IMR-90 (cell line): ENCODE data around the gene EPS15. TPM values are rescaled to one million over a fixed set of nuclear protein-coding genes. Genes with fewer than 3 reads are reported as not detected.

Source experiments
- ATAC-seq: fragments of 200-7000 bp; cut with Tn5 transposase; 2 replicates; pipeline ENCODE4 v1.9.1; 2020; ENCODE audit warnings: low read depth, mild to moderate bottlenecking, moderate library complexity
- BruUV-seq: library from RNA; stranded (reverse); fragments of 400-500 nt; replicated peaks from 2 replicates; lab custom pipeline; 2021; lab: Mats Ljungman, UMichigan
- CTCF ChIA-PET: fragments of 300-600 bp; formaldehyde crosslinking; extraction: SDS; loops from one replicate; lab custom pipeline; 2021; ENCODE audit warnings: antibody characterized with exemption; lab: Yijun Ruan, JAX
- POLR2A ChIA-PET: fragments of 300-600 bp; sonication (Branson Sonifier 250); formaldehyde crosslinking; loops from one replicate; lab custom pipeline; 2022; ENCODE audit warnings: antibody characterized with exemption; ENCODE audit not compliant: unreplicated experiment; lab: Charles Lee
- DNase-seq: peaks from one replicate; pipeline ENCODE4 v3.0.0; 2013
- H2AFZ ChIP-seq: replicated peaks from 2 replicates; pipeline ENCODE3; 2013; ENCODE audit warnings: low read length, mild to moderate bottlenecking; ENCODE audit not compliant: poor library complexity
- H2AK5ac ChIP-seq: 2 replicates; pipeline ENCODE4 v1.6.1; 2013; ENCODE audit warnings: low read depth, low read length, inconsistent platforms
- H2AK9ac ChIP-seq: replicated peaks from 2 replicates; pipeline ENCODE3; 2013; ENCODE audit warnings: mild to moderate bottlenecking, low read depth, low read length, moderate library complexity; ENCODE audit not compliant: poor library complexity
- H2BK120ac ChIP-seq: 2 replicates; pipeline ENCODE4 v1.6.1; 2013; ENCODE audit warnings: low read depth, low read length, inconsistent platforms
- H2BK15ac ChIP-seq: 3 replicates; pipeline ENCODE4 v1.6.1; 2013; ENCODE audit warnings: low read depth, low read length, inconsistent platforms
- H2BK20ac ChIP-seq: 2 replicates; pipeline ENCODE4 v1.6.1; 2013; ENCODE audit warnings: low read depth, mild to moderate bottlenecking, inconsistent platforms, low read length, moderate library complexity
- H2BK5ac ChIP-seq: 2 replicates; pipeline ENCODE4 v1.6.1; 2013; ENCODE audit warnings: mild to moderate bottlenecking, low read depth, low read length, inconsistent platforms; ENCODE audit not compliant: poor library complexity, severe bottlenecking
- H3K14ac ChIP-seq: replicated peaks from 2 replicates; pipeline ENCODE4 v1.6.1; 2013; ENCODE audit warnings: low read depth, low read length, inconsistent platforms
- H3K18ac ChIP-seq: 2 replicates; pipeline ENCODE4 v1.6.1; 2013; ENCODE audit warnings: low read depth, low read length, control low read depth
- H3K23ac ChIP-seq: 2 replicates; pipeline ENCODE4 v1.6.1; 2013; ENCODE audit warnings: low read depth, low read length, inconsistent platforms
- H3K27ac ChIP-seq: 2 replicates; pipeline ENCODE4 v1.5.1; 2013; ENCODE audit warnings: mild to moderate bottlenecking, control low read depth, low read length; ENCODE audit not compliant: insufficient read depth
- H3K27me3 ChIP-seq: 2 replicates; pipeline ENCODE4 v1.6.1; 2013; ENCODE audit warnings: low read length; ENCODE audit not compliant: control insufficient read depth, insufficient read depth
- H3K36me3 ChIP-seq: 2 replicates; pipeline ENCODE4 v1.6.1; 2013; ENCODE audit warnings: low read length, mixed read lengths; ENCODE audit not compliant: control insufficient read depth, insufficient read depth
- H3K4ac ChIP-seq: 2 replicates; pipeline ENCODE4 v1.6.1; 2013; ENCODE audit warnings: low read depth, low read length, inconsistent platforms
- H3K4me1 ChIP-seq: 2 replicates; pipeline ENCODE4 v1.6.1; 2013; ENCODE audit warnings: low read length, mixed read lengths; ENCODE audit not compliant: control insufficient read depth, insufficient read depth
- H3K4me2 ChIP-seq: 2 replicates; pipeline ENCODE4 v1.6.1; 2013; ENCODE audit warnings: low read depth, mild to moderate bottlenecking, control low read depth, low read length, moderate library complexity
- H3K4me3 ChIP-seq: 2 replicates; pipeline ENCODE4 v1.5.1; 2013; ENCODE audit warnings: low read depth, mild to moderate bottlenecking, control low read depth, low read length, moderate library complexity; ENCODE audit not compliant: insufficient read depth
- H3K56ac ChIP-seq: 2 replicates; pipeline ENCODE4 v1.6.1; 2013; ENCODE audit warnings: low read length, inconsistent platforms; ENCODE audit not compliant: insufficient read depth; ENCODE audit errors: extremely low read depth
- H3K79me1 ChIP-seq, 2 experiments: 2 replicates each; pipeline ENCODE4 v1.6.1; 2013; ENCODE audit warnings: low read length in 2 of 2, inconsistent platforms in 1 of 2, low read depth in 1 of 2
- H3K9ac ChIP-seq: 2 replicates; pipeline ENCODE4 v1.6.1; 2013; ENCODE audit warnings: low read depth, low read length, control low read depth
- H3K9me1 ChIP-seq: 2 replicates; pipeline ENCODE4 v1.6.1; 2013; ENCODE audit warnings: low read length, inconsistent platforms; ENCODE audit not compliant: insufficient read depth
- H3K9me3 ChIP-seq: 2 replicates; pipeline ENCODE4 v1.6.1; 2013; ENCODE audit warnings: low read length; ENCODE audit not compliant: control insufficient read depth, insufficient read depth
- H4K20me1 ChIP-seq: 2 replicates; pipeline ENCODE4 v1.6.1; 2013; ENCODE audit warnings: low read length, inconsistent platforms; ENCODE audit not compliant: insufficient read depth
- H4K5ac ChIP-seq: 2 replicates; pipeline ENCODE4 v1.6.1; 2013; ENCODE audit warnings: mild to moderate bottlenecking, low read depth, low read length, control low read depth
- H4K8ac ChIP-seq, 2 experiments: 2 replicates each; pipeline ENCODE4 v1.6.1; 2013; ENCODE audit warnings: low read depth in 2 of 2, low read length in 2 of 2, control low read depth in 1 of 2, inconsistent platforms in 1 of 2
- H4K91ac ChIP-seq: 2 replicates; pipeline ENCODE4 v1.6.1; 2013; ENCODE audit warnings: low read depth, low read length, inconsistent platforms; ENCODE audit not compliant: insufficient read depth
- BHLHE40 ChIP-seq: fragments of 150-350 bp; IDR thresholded peaks from 2 replicates; pipeline ENCODE4 v1.6.1; 2016; ENCODE audit warnings: mild to moderate bottlenecking, low read depth, low read length
- CEBPB ChIP-seq: IDR thresholded peaks from 2 replicates; pipeline ENCODE4 v1.6.1; 2012; ENCODE audit warnings: low read depth, low read length, improper control_type of control experiment
- CHD1 ChIP-seq: IDR thresholded peaks from 2 replicates; pipeline ENCODE4 v1.6.1; 2012; ENCODE audit warnings: low read depth, low read length, improper control_type of control experiment
- FOS ChIP-seq: fragments of 150-350 bp; IDR thresholded peaks from 2 replicates; pipeline ENCODE4 v1.6.1; 2016; ENCODE audit warnings: low read depth, low read length
- MAFK ChIP-seq: IDR thresholded peaks from 2 replicates; pipeline ENCODE4 v1.6.1; 2012; ENCODE audit warnings: low read depth, low read length, improper control_type of control experiment
- MAZ ChIP-seq: IDR thresholded peaks from 2 replicates; pipeline ENCODE4 v1.6.1; 2012; ENCODE audit warnings: low read depth, mild to moderate bottlenecking, low read length, improper control_type of control experiment, moderate library complexity, borderline replicate concordance
- MXI1 ChIP-seq: IDR thresholded peaks from 2 replicates; pipeline ENCODE4 v1.6.1; 2012; ENCODE audit warnings: low read depth, mild to moderate bottlenecking, low read length, moderate library complexity, borderline replicate concordance
- NFE2L2 ChIP-seq: fragments of 150-350 bp; IDR thresholded peaks from 2 replicates; pipeline ENCODE4 v1.6.1; 2016; ENCODE audit warnings: low read depth, mild to moderate bottlenecking, low read length
- POLR2A ChIP-seq: IDR thresholded peaks from 2 replicates; pipeline ENCODE4 v1.6.1; 2012; ENCODE audit warnings: mild to moderate bottlenecking, low read depth, low read length
- RAD21 ChIP-seq: IDR thresholded peaks from 2 replicates; pipeline ENCODE4 v1.6.1; 2012; ENCODE audit warnings: low read length, improper control_type of control experiment
- RCOR1 ChIP-seq: IDR thresholded peaks from 2 replicates; pipeline ENCODE4 v1.6.1; 2012; ENCODE audit warnings: mild to moderate bottlenecking, low read length, improper control_type of control experiment; ENCODE audit not compliant: insufficient replicate concordance
- RFX5 ChIP-seq: IDR thresholded peaks from 2 replicates; pipeline ENCODE4 v1.8.0; 2012; ENCODE audit warnings: low read depth, mild to moderate bottlenecking, low read length, moderate library complexity
- SMC3 ChIP-seq: fragments of 150-350 bp; IDR thresholded peaks from 2 replicates; pipeline ENCODE4 v1.6.1; 2016; ENCODE audit warnings: low read depth, mild to moderate bottlenecking, antibody characterized with exemption, low read length, moderate library complexity
- dilution Hi-C: fragments of 300-500 bp; cut with HindIII; formaldehyde crosslinking; loops from one replicate; pipeline ENCODE4 v1.14.3; 2018; ENCODE audit warnings: low sequenced_read_pairs; ENCODE audit not compliant: unreplicated experiment
- in situ Hi-C: fragments of 300-500 bp; cut with MboI; formaldehyde crosslinking; loops from 3 replicates; pipeline ENCODE4 v1.14.3; 2019; ENCODE audit warnings: low sequenced_read_pairs, inconsistent platforms, mixed read lengths
- intact Hi-C: fragments of 100-400 bp; cut with micrococcal nuclease; formaldehyde crosslinking; loops from 2 replicates; pipeline ENCODE4 v1.10.0; 2022
- polyA plus RNA-seq, 3 experiments: library from polyadenylated mRNA; depleted of rRNA; stranded (reverse); fragments of >200 nt; gene quantifications; 2 replicates each; pipeline ENCODE4 v1.2.3, GENCODE V29; 2012; ENCODE audit warnings: low replicate concordance in 1 of 3
- total RNA-seq: library from RNA; depleted of rRNA; stranded (reverse); fragments of >200 nt; gene quantifications from 2 replicates; pipeline ENCODE4 v1.2.3, GENCODE V29; 2012
- TF ChIP-seq, protein P1 (sequence below): fragments of 150-350 bp; IDR thresholded peaks from 2 replicates; pipeline ENCODE4 v1.6.1; 2016; ENCODE audit warnings: low read depth, mild to moderate bottlenecking, low read length, moderate library complexity, borderline replicate concordance
- TF ChIP-seq, protein P2 (sequence below): fragments of 150-350 bp; IDR thresholded peaks from 2 replicates; pipeline ENCODE4 v1.6.1; 2017; ENCODE audit warnings: mild to moderate bottlenecking, antibody characterized with exemption, low read length, low read depth
- TF ChIP-seq, protein P3 (sequence below): conservative IDR thresholded peaks from 2 replicates; pipeline ENCODE4 v1.5.1; 2012; ENCODE audit warnings: mild to moderate bottlenecking, low read depth, low read length, improper control_type of control experiment

EPS15 gene
- total and polyA plus RNA-seq, 2 of the 4 experiments (the other 2 are of a cell fraction): 17.6 to 38.0 TPM

DNA sequence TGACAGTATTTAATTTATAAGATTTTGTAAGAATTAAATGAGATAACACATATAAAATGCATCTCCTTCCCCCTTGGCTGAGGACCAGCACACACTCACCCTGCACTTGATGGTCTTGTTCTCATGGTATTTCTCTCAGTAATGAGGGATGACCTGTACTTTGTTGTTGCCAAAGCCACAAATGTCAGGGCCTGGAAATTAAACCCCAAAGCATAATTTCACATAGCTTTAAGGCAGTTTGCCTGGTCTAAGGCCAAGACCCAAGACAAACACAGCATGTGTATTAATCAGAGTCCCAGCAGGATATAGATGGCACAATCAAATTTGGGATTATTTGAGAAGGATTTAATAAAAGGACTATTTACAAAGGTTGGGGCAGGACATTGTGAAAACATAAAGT lies 48.6 kb upstream of the EPS15 start:
- intact Hi-C loops: no loop called here
- Histone ChIP-seq H4K91ac (no peak overlapping the region), H3K9me1 (peaks cover 9% of the 10 kb centered on the region), H3K9ac (no peak overlapping the region), H2AFZ (no peak overlapping the region), H3K4me2 (no peak overlapping the region), H4K5ac (no peak overlapping the region), H3K4ac (no peak overlapping the region), H3K79me1 (no peaks in the 10 kb centered on the region), H2AK5ac (no peak overlapping the region), H2BK120ac (no peak overlapping the region), H4K8ac (no peak overlapping the region), H3K56ac (no peak overlapping the region), H3K4me3 (no peak overlapping the region), H3K14ac (no peak overlapping the region), H3K27ac (no peak overlapping the region), H3K4me1 (peaks cover 14% of the 10 kb centered on the region), H3K23ac (no peak overlapping the region), H3K18ac (no peak overlapping the region), H4K20me1 (no peaks in the 10 kb centered on the region), H2BK20ac (no peak overlapping the region), H3K27me3 (no peaks in the 10 kb centered on the region), H3K36me3 (no peaks in the 10 kb centered on the region), H2AK9ac (no peak overlapping the region), H3K9me3 (no peaks in the 10 kb centered on the region), H2BK5ac (no peak overlapping the region), H2BK15ac (no peak overlapping the region)
- dilution Hi-C loops: no loop called here
- BruUV-seq: no TSS peak
- peak; percentile 40 for ATAC-seq
- CTCF ChIA-PET: no interaction called here
- peak; percentile 89 for DNase-seq
- POLR2A ChIA-PET: no interaction called here
- in situ Hi-C loops: no loop called here
- TF ChIP-seq CEBPB: no peak
- no peak for TF ChIP-seq SMC3
- no peak for TF ChIP-seq MAZ
- TF ChIP-seq RCOR1: no peak
- TF ChIP-seq, protein P1, sequence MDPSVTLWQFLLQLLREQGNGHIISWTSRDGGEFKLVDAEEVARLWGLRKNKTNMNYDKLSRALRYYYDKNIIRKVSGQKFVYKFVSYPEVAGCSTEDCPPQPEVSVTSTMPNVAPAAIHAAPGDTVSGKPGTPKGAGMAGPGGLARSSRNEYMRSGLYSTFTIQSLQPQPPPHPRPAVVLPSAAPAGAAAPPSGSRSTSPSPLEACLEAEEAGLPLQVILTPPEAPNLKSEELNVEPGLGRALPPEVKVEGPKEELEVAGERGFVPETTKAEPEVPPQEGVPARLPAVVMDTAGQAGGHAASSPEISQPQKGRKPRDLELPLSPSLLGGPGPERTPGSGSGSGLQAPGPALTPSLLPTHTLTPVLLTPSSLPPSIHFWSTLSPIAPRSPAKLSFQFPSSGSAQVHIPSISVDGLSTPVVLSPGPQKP: no peak
- TF ChIP-seq FOS: no peak
- TF ChIP-seq, protein P2, sequence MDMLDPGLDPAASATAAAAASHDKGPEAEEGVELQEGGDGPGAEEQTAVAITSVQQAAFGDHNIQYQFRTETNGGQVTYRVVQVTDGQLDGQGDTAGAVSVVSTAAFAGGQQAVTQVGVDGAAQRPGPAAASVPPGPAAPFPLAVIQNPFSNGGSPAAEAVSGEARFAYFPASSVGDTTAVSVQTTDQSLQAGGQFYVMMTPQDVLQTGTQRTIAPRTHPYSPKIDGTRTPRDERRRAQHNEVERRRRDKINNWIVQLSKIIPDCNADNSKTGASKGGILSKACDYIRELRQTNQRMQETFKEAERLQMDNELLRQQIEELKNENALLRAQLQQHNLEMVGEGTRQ: no peak
- no peak for TF ChIP-seq CHD1
- no peak for TF ChIP-seq RFX5
- no peak for TF ChIP-seq MAFK
- TF ChIP-seq POLR2A: no peak
- TF ChIP-seq NFE2L2: no peak
- no peak for TF ChIP-seq BHLHE40
- TF ChIP-seq RAD21: no peak
- TF ChIP-seq MXI1: no peak
- TF ChIP-seq, protein P3, sequence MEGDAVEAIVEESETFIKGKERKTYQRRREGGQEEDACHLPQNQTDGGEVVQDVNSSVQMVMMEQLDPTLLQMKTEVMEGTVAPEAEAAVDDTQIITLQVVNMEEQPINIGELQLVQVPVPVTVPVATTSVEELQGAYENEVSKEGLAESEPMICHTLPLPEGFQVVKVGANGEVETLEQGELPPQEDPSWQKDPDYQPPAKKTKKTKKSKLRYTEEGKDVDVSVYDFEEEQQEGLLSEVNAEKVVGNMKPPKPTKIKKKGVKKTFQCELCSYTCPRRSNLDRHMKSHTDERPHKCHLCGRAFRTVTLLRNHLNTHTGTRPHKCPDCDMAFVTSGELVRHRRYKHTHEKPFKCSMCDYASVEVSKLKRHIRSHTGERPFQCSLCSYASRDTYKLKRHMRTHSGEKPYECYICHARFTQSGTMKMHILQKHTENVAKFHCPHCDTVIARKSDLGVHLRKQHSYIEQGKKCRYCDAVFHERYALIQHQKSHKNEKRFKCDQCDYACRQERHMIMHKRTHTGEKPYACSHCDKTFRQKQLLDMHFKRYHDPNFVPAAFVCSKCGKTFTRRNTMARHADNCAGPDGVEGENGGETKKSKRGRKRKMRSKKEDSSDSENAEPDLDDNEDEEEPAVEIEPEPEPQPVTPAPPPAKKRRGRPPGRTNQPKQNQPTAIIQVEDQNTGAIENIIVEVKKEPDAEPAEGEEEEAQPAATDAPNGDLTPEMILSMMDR: no peak
